Measurements from ENCODE around the gene INTS4.
A peak's percentile ranks its signal among the peaks of the same experiment; 100 is the strongest.
"Not testable (repeated sequence)": the region's sequence is repeated elsewhere in the genome, so short reads cannot be mapped to it uniquely, and the experiment has no call there.

Gene INTS4

DNA sequence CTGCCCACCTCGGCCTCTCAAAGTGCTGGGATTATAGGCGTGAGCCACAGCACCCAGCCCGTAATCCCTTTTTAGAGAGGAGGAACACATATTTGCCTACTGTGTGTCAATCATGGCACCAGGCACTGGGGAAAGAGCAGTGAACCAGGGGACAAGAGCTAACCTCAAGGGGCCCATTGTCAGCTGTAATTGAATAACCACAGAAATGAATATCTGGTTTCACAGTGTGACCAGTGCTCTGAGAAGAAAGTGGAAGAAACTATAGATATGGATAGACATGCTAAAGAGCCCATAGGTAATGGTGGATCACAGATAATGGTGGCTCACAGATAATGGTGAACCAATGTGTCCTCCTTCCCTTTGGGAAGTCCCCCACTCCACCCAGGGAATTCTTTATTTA, 37.2 kb upstream of the INTS4 start:
- H3K4me1 Mint-ChIP-seq: no peaks in the 10 kb centered on the region

DNA sequence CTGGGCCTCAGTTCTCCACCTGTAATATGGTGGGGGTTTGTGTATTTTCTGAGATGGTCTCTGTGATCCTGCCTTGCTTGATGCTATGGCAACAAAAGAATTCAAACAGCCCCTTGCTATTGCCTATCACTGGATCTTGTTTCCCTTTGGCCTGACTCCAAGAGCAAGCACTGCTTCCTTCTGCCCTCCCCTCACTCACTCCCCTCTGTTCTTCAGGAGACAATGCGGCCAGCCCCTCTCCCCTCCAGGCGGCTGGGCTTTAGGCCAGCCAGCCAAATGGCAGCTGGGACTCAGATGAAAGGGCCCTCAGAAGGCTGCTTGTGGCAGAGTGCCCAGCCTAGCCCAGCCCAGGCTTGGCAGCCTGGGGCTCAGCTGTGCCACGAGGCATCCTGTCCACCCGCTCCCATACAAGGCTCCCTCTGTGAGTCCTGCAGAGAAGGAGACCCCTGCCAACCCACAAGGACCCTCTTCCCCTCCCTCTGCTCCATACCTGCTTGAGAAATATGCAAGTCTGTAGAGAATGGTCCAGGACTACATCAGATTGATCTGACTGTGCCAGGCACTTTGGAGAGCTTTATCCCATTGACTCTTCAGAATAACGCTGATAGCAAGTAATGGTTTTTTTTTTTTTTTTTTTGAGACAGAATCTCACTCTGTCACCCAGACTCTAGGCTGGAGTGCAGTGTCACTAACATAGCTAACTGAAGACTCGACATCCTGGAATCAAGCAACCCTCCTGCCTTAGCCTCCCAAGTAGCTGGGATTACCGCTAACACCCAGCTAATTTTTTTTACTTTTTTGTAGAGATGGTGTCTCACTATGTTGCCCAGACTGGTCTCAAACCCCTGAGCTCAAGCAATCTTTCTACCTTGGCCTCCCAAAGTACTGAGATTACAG, 36.2 kb upstream of the INTS4 start:
- Mint-ChIP-seq H3K36me3 (ENCODE audit: low read depth) (no peaks in the 10 kb centered on the region), H3K4me3 (no peak overlapping the region), H3K9me3 (no peaks in the 10 kb centered on the region), H3K4me1 (no peaks in the 10 kb centered on the region), H3K27ac (no peak overlapping the region), H3K27me3 (no peaks in the 10 kb centered on the region)
- ATAC-seq (no peak), DNase-seq (no peak)

More for the DNA sequence above, 37.2 kb upstream of the INTS4 start:
- DNase-seq: no peak
- Mint-ChIP-seq H3K9me3 (no peaks in the 10 kb centered on the region), H3K27ac (no peak overlapping the region), H3K27me3 (no peaks in the 10 kb centered on the region), H3K36me3 (ENCODE audit: low read depth) (no peaks in the 10 kb centered on the region), H3K4me3 (no peak overlapping the region)
- no peak for ATAC-seq

DNA sequence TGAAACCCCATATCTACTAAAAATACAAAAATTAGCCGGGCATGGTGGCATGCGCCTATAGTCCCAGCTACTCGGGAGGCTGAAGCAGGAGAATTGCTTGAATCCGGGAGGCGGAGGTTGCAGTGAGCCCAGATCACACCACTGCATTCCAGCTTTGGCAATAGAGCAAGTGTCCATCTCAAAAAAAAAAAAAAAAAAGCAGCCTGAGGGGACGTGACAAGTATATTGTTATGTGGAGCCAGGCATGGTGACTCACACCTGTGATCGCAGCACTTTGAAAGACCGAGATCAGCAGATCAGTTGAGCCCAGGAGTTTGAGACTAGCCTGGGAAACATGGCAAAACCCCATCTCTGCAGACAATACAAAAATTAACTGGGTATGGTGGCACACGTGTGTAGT, 34.0 kb upstream of the INTS4 start:
- H3K9me3 Mint-ChIP-seq; DNase-seq; H3K4me3 Mint-ChIP-seq; H3K36me3 Mint-ChIP-seq (ENCODE audit: low read depth); H3K27me3 Mint-ChIP-seq; ATAC-seq; H3K27ac Mint-ChIP-seq; H3K4me1 Mint-ChIP-seq: not testable (repeated sequence)

DNA sequence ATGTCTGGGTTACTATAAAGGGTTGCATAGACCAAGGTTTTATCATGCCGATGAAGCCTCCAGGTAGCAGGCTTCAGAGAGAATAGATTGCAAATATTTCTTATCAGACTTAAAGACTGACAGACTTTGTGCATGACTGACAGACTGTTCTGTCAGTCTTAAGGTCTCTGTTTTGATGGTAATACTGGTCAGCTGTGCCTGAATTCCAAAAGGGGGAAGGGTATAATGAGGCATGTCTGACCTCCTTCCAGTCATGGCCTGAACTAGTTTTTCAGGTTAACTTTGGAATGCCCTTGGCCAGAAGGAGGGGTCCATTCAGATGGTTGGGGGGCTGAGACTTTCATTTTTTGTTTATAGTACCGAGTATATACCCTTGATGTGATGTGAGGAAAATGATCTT, 33.3 kb upstream of the INTS4 start:
- DNase-seq: no peak
- H3K27ac Mint-ChIP-seq: no peak overlapping the region
- ATAC-seq: no peak

DNA sequence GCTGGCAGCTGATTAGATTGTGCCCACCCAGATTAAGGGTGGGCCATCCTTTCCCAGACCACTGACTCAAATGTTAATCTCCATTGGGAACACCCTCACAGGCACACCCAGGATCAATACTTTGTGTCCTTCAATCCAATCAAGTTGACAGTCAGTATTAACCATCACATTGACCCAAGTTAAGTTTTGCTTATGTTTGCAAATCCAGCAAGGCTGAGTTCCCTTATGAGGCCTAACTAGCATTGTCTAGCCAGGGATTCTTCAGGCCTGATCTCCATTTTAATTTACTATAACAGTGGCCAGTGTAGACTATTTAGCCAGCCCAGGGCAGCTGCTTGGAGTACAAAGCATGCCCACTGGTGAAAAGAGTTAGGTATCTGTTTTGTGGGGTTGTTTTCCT, 30.9 kb upstream of the INTS4 start:
- Mint-ChIP-seq H3K9me3 (no peaks in the 10 kb centered on the region), H3K27me3 (peaks cover 19% of the 10 kb centered on the region), H3K4me1 (peaks cover 3% of the 10 kb centered on the region), H3K36me3 (ENCODE audit: low read depth) (no peaks in the 10 kb centered on the region), H3K27ac (no peak overlapping the region), H3K4me3 (no peak overlapping the region)
- ATAC-seq (no peak), DNase-seq (no peak)

More for the DNA sequence above, 33.3 kb upstream of the INTS4 start:
- peaks cover 1% of the 10 kb centered on the region for H3K4me1 Mint-ChIP-seq
- H3K9me3 Mint-ChIP-seq: no peaks in the 10 kb centered on the region
- peaks cover 7% of the 10 kb centered on the region for H3K27me3 Mint-ChIP-seq
- no peak overlapping the region for H3K4me3 Mint-ChIP-seq
- H3K36me3 Mint-ChIP-seq (ENCODE audit: low read depth): no peaks in the 10 kb centered on the region

DNA sequence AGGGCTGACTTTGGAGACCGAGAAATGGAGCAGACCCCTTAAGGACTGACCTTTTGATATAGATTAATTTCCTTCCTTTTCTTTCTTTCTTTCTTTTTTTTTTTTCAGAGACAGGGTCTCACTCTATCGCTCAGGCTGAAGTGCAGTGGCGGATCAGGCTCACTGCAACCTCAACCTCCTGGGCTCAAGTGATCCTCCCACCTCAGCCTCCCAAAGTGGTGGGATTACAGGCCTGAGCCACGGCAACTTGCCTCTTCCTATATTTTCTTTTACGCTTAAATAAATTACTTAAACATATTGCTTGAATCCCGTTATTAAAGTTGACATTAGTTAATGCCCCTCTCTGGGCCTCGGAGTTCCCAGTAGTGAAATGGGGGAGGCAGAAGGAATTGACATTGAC, 29.0 kb upstream of the INTS4 start:
- Mint-ChIP-seq H3K4me1 (peaks cover 3% of the 10 kb centered on the region), H3K9me3 (no peaks in the 10 kb centered on the region), H3K4me3 (no peak overlapping the region), H3K36me3 (ENCODE audit: low read depth) (no peaks in the 10 kb centered on the region), H3K27me3 (peaks cover 19% of the 10 kb centered on the region), H3K27ac (no peak overlapping the region)
- DNase-seq (no peak), ATAC-seq (no peak)

DNA sequence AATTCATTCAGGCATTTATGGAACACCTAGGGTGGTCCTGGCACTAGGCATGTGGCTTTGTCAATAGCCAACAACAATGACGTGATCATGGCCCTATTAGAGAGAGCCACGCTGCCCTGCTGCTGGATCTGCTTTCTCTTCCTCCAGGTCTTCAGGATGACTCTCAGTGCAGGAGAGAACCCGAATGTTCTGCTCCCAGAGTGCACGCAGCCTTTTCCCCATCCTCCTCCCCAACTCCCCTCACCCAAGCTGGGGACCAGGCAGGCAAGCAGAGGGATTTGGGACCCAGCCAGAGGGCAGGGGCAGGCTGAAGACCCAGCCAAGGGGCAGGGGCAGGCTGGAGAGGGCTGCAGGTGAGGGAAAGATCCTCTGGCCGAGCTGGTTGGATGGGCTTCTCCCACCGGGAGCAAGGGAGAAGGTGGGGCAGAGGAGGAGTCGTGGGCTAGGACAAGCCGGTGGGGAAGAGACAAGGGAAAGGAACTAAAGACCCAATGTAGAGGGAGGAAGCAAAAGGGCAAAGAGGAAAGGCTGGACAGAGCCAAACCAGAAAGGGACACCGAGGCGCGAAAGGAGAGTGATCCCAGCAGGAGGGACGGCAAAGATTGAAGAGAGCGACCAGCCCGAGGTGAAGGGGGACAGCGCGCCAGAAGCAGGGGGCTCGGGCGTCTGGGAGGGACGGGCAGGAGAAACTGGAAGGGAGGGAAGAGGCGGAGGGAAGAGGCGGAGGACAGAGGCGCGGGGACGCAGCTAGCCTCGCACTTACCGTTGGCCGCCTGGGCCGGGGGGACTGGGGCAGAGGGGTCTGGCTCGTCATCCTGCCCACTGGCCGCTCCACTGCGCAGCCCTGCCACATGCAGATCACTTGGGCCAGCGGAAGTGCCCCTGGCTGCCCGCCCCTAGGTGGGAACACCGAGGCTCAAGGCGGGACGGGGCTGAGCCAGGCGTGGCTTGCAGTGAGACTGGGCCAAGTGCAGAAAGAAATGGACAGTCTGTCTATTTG, 28.2 kb upstream of the INTS4 start, which contains the start of gene KCTD14:
TSS of gene KCTD14 (minus strand) at position 880 of the 1,000 bp plus-strand sequence. CDS start at position 853, 27 bp downstream.
- Mint-ChIP-seq H3K4me3 (no peak within 1 kb of the TSS), H3K27me3 (peaks cover 19% of the 10 kb centered on the region), H3K9me3 (no peaks in the 10 kb centered on the region), H3K27ac (no peak within 1 kb of the TSS), H3K4me1 (peaks cover 3% of the 10 kb centered on the region), H3K36me3 (ENCODE audit: low read depth) (no peaks in the 10 kb centered on the region)
- ATAC-seq: peak; percentile 24
- no peak for DNase-seq

DNA sequence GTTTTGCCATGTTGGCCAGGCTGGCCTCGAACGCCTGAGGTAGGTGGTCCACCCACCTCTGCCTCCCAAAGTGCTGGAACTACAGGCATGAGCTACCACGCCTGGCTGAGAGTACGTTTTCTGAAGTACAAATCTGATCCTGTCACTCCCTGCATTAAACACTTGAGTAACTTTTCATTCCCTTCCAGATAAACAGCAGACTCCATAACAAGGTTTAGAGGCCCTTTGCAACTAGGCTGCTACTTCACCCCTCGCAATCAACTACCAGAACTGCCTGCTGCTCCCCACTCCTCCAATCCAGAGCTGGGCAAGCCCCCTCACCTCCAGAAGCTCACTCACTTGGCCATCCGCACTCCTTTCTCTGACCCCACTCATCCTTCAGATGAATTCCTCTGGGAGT, 27.1 kb upstream of the INTS4 start:
- no peak overlapping the region for H3K4me3 Mint-ChIP-seq
- H3K27me3 Mint-ChIP-seq: peaks cover 19% of the 10 kb centered on the region
- no peak overlapping the region for H3K27ac Mint-ChIP-seq
- H3K36me3 Mint-ChIP-seq (ENCODE audit: low read depth): no peaks in the 10 kb centered on the region
- H3K4me1 Mint-ChIP-seq: peaks cover 3% of the 10 kb centered on the region
- no peaks in the 10 kb centered on the region for H3K9me3 Mint-ChIP-seq
- DNase-seq (no peak), ATAC-seq (no peak)

DNA sequence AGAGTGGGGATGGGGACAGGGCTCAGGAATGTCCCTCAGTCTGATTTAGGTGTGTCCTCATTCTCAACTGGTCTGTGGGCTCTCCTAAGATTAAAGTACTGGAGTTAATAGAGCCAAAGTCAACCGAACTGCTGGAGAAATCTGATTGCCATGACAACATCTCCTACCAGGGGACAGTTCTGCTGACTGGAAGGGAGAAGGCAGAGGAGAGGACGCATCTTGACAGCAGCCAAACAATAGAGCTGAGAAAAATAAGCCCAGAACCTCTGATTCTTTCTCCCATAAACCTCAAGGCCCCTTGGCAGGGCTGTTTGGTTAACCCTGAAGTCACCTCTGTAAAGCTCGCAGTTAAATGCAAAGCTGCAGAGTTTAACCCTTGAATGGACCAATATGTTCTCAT, 25.8 kb upstream of the INTS4 start:
- Mint-ChIP-seq H3K4me1 (peaks cover 3% of the 10 kb centered on the region), H3K27ac (no peak overlapping the region), H3K36me3 (ENCODE audit: low read depth) (no peaks in the 10 kb centered on the region), H3K9me3 (no peaks in the 10 kb centered on the region), H3K27me3 (peaks cover 19% of the 10 kb centered on the region), H3K4me3 (no peak overlapping the region)
- ATAC-seq (no peak), DNase-seq (no peak)

DNA sequence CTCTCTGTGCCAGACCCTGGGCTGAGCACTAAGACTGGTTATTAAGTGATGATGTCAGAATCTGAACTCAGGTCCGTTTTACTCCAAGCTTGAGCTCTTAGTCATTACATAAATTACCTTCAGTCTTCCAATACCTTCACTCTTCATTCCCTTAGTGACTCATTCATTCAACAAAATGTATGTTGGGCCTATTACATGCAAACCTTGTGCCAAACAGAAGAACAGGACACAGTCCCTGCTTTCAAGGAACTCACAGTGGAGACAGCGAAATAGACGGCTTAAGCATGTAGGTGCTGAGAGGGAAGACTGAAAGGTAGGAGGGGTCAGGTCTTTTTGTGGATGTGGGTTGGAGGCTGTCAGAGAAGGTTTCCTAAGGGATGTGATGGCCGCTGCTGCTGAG, 25.3 kb upstream of the INTS4 start:
- Mint-ChIP-seq H3K4me1 (peaks cover 3% of the 10 kb centered on the region), H3K9me3 (no peaks in the 10 kb centered on the region), H3K27ac (no peak overlapping the region), H3K27me3 (peaks cover 19% of the 10 kb centered on the region), H3K4me3 (no peak overlapping the region), H3K36me3 (ENCODE audit: low read depth) (no peaks in the 10 kb centered on the region)
- ATAC-seq: no peak
- no peak for DNase-seq

DNA sequence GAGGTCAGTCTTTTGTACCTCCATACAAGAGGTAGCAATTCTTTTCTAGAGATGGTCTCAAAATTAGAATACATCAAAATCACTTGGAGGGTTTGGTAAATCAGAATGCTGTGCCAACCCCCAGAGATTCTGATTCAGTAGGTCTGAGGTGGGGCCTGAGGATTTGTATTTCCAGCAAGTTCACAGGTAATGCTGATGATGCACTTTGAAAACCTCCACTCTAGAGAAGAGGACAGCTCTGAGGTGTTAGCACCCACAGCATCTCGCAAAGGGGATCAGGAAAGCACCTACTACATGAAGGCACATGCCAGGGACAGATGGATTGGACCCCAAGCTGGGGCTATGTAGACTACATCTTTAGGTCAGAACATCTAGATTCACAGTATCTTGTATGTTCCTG, 21.4 kb upstream of the INTS4 start:
- Mint-ChIP-seq H3K4me1 (no peaks in the 10 kb centered on the region), H3K4me3 (no peak overlapping the region), H3K27me3 (peaks cover 3% of the 10 kb centered on the region), H3K27ac (no peak overlapping the region), H3K36me3 (ENCODE audit: low read depth) (no peaks in the 10 kb centered on the region), H3K9me3 (no peaks in the 10 kb centered on the region)
- DNase-seq: no peak
- no peak for ATAC-seq

DNA sequence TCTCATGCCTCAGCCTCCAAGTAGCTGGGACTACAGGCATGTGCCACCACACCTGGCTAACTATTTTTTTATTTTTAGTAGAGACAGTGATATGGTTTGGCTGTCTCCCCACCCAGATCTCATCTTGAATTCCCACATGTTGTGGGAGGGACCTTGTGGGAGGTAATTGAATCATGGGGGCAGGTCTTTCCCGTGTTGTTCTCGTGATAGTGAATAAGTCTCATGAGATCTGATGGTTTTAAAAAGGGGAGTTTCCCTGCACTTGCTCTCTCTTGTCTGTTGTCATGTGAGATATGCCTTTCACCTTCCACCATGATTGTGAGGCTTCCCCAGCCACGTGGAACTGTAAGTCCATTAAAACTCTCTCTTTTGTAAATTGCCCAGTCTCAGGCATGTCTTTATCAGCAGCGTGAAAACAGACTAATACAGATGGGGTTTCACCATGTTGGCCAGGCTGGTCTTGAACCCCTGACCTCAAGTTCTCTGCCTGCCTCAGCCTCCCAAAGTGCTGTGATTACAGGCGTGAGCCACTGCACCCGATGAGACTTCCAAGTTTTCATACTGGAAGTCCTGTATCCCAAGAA, 20.6 kb upstream of the INTS4 start:
- H3K36me3 Mint-ChIP-seq (ENCODE audit: low read depth); H3K9me3 Mint-ChIP-seq; ATAC-seq; H3K4me1 Mint-ChIP-seq; H3K27ac Mint-ChIP-seq; DNase-seq; H3K4me3 Mint-ChIP-seq; H3K27me3 Mint-ChIP-seq: not testable (repeated sequence)

DNA sequence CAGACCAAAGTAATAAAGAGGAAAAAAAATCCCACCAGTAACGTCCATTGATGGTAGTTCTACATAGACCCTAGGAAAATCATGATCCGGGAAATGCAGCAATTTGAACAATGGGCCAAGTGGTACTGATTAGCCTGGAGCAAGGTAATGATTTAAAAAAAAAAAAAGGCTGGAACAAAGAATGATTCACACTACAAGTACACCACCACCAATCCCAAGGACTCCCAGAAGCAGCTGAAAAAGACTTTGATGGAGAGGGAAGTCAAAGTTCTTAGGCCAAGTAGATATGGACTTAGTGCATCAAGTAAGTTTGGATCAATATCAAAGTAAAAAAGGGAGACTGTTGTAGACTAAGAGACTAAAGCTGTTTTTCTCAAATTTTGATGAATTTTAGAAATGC, 16.8 kb upstream of the INTS4 start:
- Mint-ChIP-seq H3K27ac (no peak overlapping the region), H3K4me1 (no peaks in the 10 kb centered on the region), H3K9me3 (no peaks in the 10 kb centered on the region), H3K27me3 (peaks cover 4% of the 10 kb centered on the region), H3K4me3 (no peak overlapping the region), H3K36me3 (ENCODE audit: low read depth) (no peaks in the 10 kb centered on the region)
- ATAC-seq: no peak
- no peak for DNase-seq

DNA sequence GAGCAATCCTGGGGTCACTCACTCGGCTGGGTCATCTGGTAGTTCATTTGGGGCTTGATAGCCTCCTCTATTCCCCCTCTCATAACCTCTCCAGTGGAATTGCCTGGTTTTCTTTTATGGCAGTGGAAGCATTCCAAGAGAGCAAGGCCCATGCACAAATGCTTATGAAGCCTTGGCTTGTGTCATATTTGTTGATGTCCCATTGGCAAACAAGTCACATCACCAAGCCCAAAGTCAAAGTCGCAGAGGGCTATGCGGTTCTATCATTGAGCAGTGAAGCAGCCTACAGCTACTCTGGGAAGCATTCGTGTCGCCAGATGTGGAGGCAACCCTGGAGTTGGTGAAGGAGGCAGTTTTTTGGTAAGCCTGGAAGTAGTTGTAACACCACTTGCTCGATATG, 16.3 kb upstream of the INTS4 start:
- Mint-ChIP-seq H3K4me1 (no peaks in the 10 kb centered on the region), H3K9me3 (no peaks in the 10 kb centered on the region), H3K27ac (no peak overlapping the region), H3K36me3 (ENCODE audit: low read depth) (no peaks in the 10 kb centered on the region), H3K4me3 (no peak overlapping the region), H3K27me3 (peaks cover 4% of the 10 kb centered on the region)
- DNase-seq: no peak
- no peak for ATAC-seq

All from activated naive CD8-positive, alpha-beta T cell treated with anti-CD3 and anti-CD28 coated beads, Interleukin-2, amount 50 U/mL, for 24 hours (primary cell).